Natural killer cell (primary cell): Measurements from ENCODE around the gene ANKRD34A. TPM values are rescaled to one million over a fixed set of nuclear protein-coding genes. Genes with fewer than 3 reads are reported as not detected.
A peak's percentile ranks its signal among the peaks of the same experiment; 100 is the strongest.

Experiments used
- ATAC-seq, 3 donors: fragments of 150-1000 bp in 2 of 3; fragments of 200-7000 bp in 1 of 3; cut with Tn5 transposase; 1 replicate in 1 of 3; 2 replicates in 2 of 3; pipeline ENCODE4 v1.10.0; 2021; ENCODE audit warnings: mild to moderate bottlenecking in 2 of 3, moderate library complexity in 2 of 3
- DNase-seq, 2 donors: peaks; one replicate each; pipeline versions ENCODE4 v3.0.0 to v3.0.0-alpha.2; 2013 to 2021; ENCODE audit warnings: mixed read lengths in 1 of 2
- H3K27ac ChIP-seq: one replicate; pipeline ENCODE4 v1.5.1; 2013; ENCODE audit warnings: mild to moderate bottlenecking, low read length
- H3K27me3 ChIP-seq: one replicate; pipeline ENCODE4 v1.6.1; 2013; ENCODE audit warnings: low read length; ENCODE audit not compliant: control insufficient read depth, insufficient read depth
- H3K36me3 ChIP-seq: one replicate; pipeline ENCODE4 v1.6.1; 2013; ENCODE audit warnings: low read length; ENCODE audit not compliant: control insufficient read depth, insufficient read depth
- H3K4me1 ChIP-seq: one replicate; pipeline ENCODE4 v1.6.1; 2013; ENCODE audit warnings: low read length; ENCODE audit not compliant: control insufficient read depth, insufficient read depth
- H3K4me3 ChIP-seq: one replicate; pipeline ENCODE4 v1.5.1; 2013; ENCODE audit warnings: low read length
- H3K9me3 ChIP-seq: one replicate; pipeline ENCODE4 v1.6.1; 2013; ENCODE audit warnings: low read length; ENCODE audit not compliant: control insufficient read depth, insufficient read depth
- H3K27ac Mint-ChIP-seq, 2 donors: one replicate each; pipeline ENCODE4 v1.8.0; 2022; ENCODE audit warnings: mild to moderate bottlenecking in 2 of 2, mixed read lengths in 2 of 2, moderate library complexity in 1 of 2
- H3K27me3 Mint-ChIP-seq, 2 donors: one replicate each; pipeline ENCODE4 v1.8.0; 2022; ENCODE audit warnings: low read depth in 2 of 2, mixed read lengths in 2 of 2
- H3K36me3 Mint-ChIP-seq: one replicate; pipeline ENCODE4 v1.8.0; 2022; ENCODE audit warnings: mixed read lengths
- H3K4me1 Mint-ChIP-seq, 2 donors: one replicate each; pipeline ENCODE4 v1.8.0; 2022; ENCODE audit warnings: mixed read lengths in 2 of 2
- H3K4me3 Mint-ChIP-seq: one replicate; pipeline ENCODE4 v1.8.0; 2022; ENCODE audit warnings: mild to moderate bottlenecking, moderate library complexity, mixed read lengths
- H3K9me3 Mint-ChIP-seq, 2 donors: one replicate each; pipeline ENCODE4 v1.8.0; 2022; ENCODE audit warnings: mixed read lengths in 2 of 2
- WGBS: methylation state at CpG from one replicate; pipeline ENCODE4 v1.1.7; 2013; ENCODE audit warnings: missing lambda C conversion rate; ENCODE audit not compliant: insufficient coverage; 5-methylcytosine and 5-hydroxymethylcytosine counted together
- intact Hi-C: fragments of 100-400 bp; cut with micrococcal nuclease; formaldehyde crosslinking; loops from one replicate; pipeline ENCODE4 v1.14.2; 2022
- total RNA-seq, 4 donors: library from RNA; stranded (reverse); fragments of 120-200 nt in 1 of 4; gene quantifications; one replicate each; pipeline versions ENCODE4 v1.2.3 to v1.2.4, GENCODE V29; 2013 to 2022
- TF ChIP-seq, protein P1 (sequence below): fragments of 200-600 bp; IDR thresholded peaks from one replicate; pipeline ENCODE4 v1.8.0; 2022; ENCODE audit warnings: antibody characterized with exemption

Gene ANKRD34A
- total RNA-seq, 3 donors from 2014 or later (not counting 1 experiment from before 2014, with no cell fraction given) = 1.4 to 1.9 (median 1.4) TPM

DNA sequence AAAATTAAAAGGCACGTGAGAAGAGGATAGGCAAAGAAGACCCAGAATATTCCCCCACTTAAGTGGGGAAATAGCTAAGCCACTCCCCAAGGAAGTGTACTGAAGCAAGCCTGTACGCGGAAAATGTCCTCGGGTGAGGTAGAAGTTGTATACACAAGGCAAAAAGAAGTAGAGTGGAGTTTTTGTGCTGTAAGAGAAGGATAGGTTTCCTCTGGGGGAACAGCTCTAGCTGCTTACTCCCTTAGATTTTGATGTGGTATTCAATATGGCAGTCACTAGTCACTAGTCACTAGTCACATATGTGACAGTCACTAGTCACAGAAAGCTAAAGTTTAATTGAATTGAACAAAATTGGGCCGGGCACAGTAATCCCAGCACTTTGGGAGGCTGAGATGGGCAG lies 24.4 kb upstream of the ANKRD34A start:
- no peaks in the 10 kb centered on the region for H3K9me3 ChIP-seq
- TF ChIP-seq, protein P1, sequence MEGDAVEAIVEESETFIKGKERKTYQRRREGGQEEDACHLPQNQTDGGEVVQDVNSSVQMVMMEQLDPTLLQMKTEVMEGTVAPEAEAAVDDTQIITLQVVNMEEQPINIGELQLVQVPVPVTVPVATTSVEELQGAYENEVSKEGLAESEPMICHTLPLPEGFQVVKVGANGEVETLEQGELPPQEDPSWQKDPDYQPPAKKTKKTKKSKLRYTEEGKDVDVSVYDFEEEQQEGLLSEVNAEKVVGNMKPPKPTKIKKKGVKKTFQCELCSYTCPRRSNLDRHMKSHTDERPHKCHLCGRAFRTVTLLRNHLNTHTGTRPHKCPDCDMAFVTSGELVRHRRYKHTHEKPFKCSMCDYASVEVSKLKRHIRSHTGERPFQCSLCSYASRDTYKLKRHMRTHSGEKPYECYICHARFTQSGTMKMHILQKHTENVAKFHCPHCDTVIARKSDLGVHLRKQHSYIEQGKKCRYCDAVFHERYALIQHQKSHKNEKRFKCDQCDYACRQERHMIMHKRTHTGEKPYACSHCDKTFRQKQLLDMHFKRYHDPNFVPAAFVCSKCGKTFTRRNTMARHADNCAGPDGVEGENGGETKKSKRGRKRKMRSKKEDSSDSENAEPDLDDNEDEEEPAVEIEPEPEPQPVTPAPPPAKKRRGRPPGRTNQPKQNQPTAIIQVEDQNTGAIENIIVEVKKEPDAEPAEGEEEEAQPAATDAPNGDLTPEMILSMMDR = no peak
- no peaks in the 10 kb centered on the region for H3K27me3 ChIP-seq
- H3K36me3 Mint-ChIP-seq = peaks cover 20% of the 10 kb centered on the region
- no peak overlapping the region for H3K4me3 ChIP-seq
- ATAC-seq (peak in 1 of 3 donors; percentile 24), DNase-seq (peak in 1 of 2 donors; percentile 58)
- peaks cover 21% of the 10 kb centered on the region for H3K36me3 ChIP-seq
- H3K27ac ChIP-seq = peak overlapping the region; percentile 16
- intact Hi-C loops = no loop called here
- peaks cover 39% of the 10 kb centered on the region for H3K4me1 ChIP-seq
- no peaks in the 10 kb centered on the region for H3K27me3 Mint-ChIP-seq
- H3K27ac Mint-ChIP-seq = peak overlapping the region; percentile 63 to 79
- H3K9me3 Mint-ChIP-seq = no peaks in the 10 kb centered on the region
- H3K4me1 Mint-ChIP-seq = peaks cover 62 to 66% of the 10 kb centered on the region in 2 donors
- no peak overlapping the region for H3K4me3 Mint-ChIP-seq
- 59% methylated on average over 4 of the region's 5 CpGs for WGBS

DNA sequence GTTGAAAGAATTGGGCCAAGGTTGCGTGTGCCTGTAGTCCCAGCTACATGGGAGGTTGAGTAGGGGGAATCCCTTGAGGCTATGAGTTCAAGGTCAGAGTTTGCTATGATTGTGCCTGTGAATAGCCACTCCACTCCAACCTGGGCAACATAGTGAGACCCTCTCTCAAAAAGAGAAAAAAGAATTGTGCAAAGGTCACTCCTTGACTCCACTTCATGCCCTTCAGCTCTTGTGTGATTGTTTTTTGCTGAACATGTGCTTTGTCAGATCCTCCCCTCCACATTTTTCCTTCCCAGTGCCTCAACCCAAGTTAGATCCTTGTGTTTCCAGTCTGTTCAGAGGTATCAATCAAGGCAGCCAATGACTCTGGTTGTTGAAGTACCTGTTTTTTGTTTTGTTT lies 23.6 kb upstream of the ANKRD34A start:
- Mint-ChIP-seq H3K9me3 (no peaks in the 10 kb centered on the region), H3K4me3 (peak overlapping the region; percentile 37), H3K27me3 (no peaks in the 10 kb centered on the region), H3K36me3 (peaks cover 12% of the 10 kb centered on the region), H3K4me1 (peaks cover 53 to 65% of the 10 kb centered on the region in 2 donors), H3K27ac (peak overlapping the region; percentile 63 to 79)
- peak in 1 of 2 donors; percentile 12 for DNase-seq
- no peaks in the 10 kb centered on the region for H3K9me3 ChIP-seq
- TF ChIP-seq, protein P1 = no peak
- no peak for ATAC-seq
- no peak overlapping the region for H3K4me3 ChIP-seq
- peak overlapping the region; percentile 13 for H3K27ac ChIP-seq
- WGBS = no CpG with 5 or more reads among the region's 1 CpG
- intact Hi-C loops = no loop called here
- peaks cover 13% of the 10 kb centered on the region for H3K36me3 ChIP-seq
- no peaks in the 10 kb centered on the region for H3K27me3 ChIP-seq
- peaks cover 41% of the 10 kb centered on the region for H3K4me1 ChIP-seq

DNA sequence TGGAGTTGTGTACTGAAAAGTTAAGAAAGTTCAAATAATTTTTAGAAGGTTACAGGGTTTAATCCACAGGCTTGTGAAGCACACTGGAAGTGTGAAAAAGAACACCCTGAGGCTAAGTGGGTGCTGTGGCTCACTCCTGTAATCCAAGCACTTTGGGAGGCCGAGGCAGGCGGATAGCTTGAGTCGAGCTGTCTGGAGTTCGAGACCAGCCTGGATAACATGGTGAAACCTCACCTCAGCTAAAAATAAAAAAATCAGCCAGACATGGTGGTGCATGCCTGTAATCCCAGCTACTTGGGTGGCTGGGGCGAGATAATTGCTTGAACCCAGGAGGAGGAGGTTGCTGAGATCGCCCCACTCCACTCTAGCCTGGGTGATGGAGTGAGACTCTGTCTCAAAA lies 22.2 kb upstream of the ANKRD34A start:
- Mint-ChIP-seq H3K36me3 (peaks cover 2% of the 10 kb centered on the region), H3K27ac (peak overlapping the region in 1 of 2 donors; percentile 35), H3K9me3 (no peaks in the 10 kb centered on the region), H3K4me1 (peaks cover 40 to 65% of the 10 kb centered on the region in 2 donors), H3K27me3 (no peaks in the 10 kb centered on the region), H3K4me3 (no peak overlapping the region)
- Histone ChIP-seq H3K27me3 (no peaks in the 10 kb centered on the region), H3K36me3 (no peaks in the 10 kb centered on the region), H3K4me1 (peaks cover 38% of the 10 kb centered on the region), H3K27ac (no peak overlapping the region), H3K4me3 (no peak overlapping the region), H3K9me3 (no peaks in the 10 kb centered on the region)
- TF ChIP-seq, protein P1 = no peak
- DNase-seq (no peak), ATAC-seq (no peak)
- intact Hi-C loops = no loop called here
- 96% methylated on average over 6 of the region's 6 CpGs for WGBS
